ENCODE measurements around the gene RALGAPB. TPM values are rescaled to one million over a fixed set of nuclear protein-coding genes. Genes with fewer than 3 reads are reported as not detected.

Gene RALGAPB
- total and polyA plus RNA-seq, 2 experiments from 2014 or later, result 10.2 to 40.4 TPM

DNA sequence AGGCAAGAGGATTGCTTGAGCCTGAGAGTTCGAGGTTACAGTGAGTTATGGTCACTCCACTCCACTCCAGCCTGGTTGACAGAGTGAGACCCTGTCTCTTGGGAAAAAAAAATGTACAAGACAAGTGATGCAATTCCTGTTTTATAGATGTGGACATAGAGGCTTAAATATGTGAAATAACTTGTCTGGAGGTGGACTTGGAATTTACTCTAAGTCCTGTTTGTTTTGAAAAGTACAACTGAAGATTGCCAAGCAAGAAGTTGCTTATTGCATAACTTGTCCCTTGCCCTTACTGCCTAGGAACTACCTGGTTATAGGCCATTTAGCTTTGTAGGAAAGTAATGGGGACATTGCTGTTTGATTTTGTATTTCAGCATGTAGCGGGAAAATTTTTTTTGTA lies 82.3 kb downstream of the RALGAPB start:
- no peaks in the 10 kb centered on the region for H3F3A ChIP-seq (replicated peaks; ENCODE audit: low read depth)
- H3K36me3 ChIP-seq (ENCODE audit: insufficient read depth), result peaks cover 17% of the 10 kb centered on the region
- H2AFZ ChIP-seq, result no peak overlapping the region
- no peaks in the 10 kb centered on the region for H3K79me2 ChIP-seq (replicated peaks; ENCODE audit: insufficient read depth)
- Mint-ChIP-seq H3K27ac (no peak overlapping the region), H3K27me3 (ENCODE audit: insufficient read depth, low read depth, poor library complexity) (no peaks in the 10 kb centered on the region), H3K9me3 (no peaks in the 10 kb centered on the region), H3K4me1 (0 out of 3 replicates have a peak, but pooled peaks cover 4% of the 10 kb centered on the region), H3K4me3 (no peak overlapping the region), H3K36me3 (ENCODE audit: low read depth) (peaks cover 33% of the 10 kb centered on the region)
- no peak overlapping the region for H3K27ac ChIP-seq (ENCODE audit: low read depth)
- DNase-seq (ENCODE audit: low spot score) (no peak), ATAC-seq (no peak)
- H3K4me3 ChIP-seq, result no peak overlapping the region
- no peaks in the 10 kb centered on the region for H3K9me2 ChIP-seq (ENCODE audit: insufficient read depth)
- TF ChIP-seq CREB1 (CRISPR knock-in tag; IDR thresholded peaks at IDR 0.05; ENCODE audit: low read depth) (no peak), JUNB (IDR thresholded peaks at IDR 0.05; ENCODE audit: unreplicated experiment) (no peak), NANOG (IDR thresholded peaks at IDR 0.05; ENCODE audit: borderline replicate concordance) (no peak), STAT1 (IDR thresholded peaks at IDR 0.05; ENCODE audit: unreplicated experiment) (no peak), ZNF114 (CRISPR knock-in tag; IDR thresholded peaks at IDR 0.05) (no peak), EZH2phosphoT487 (IDR thresholded peaks at IDR 0.05; ENCODE audit: unreplicated experiment) (no peak), EZH2 (IDR thresholded peaks at IDR 0.05; ENCODE audit: low read depth, unreplicated experiment) (no peak), ZNF331 (CRISPR knock-in tag; IDR thresholded peaks at IDR 0.05; ENCODE audit: low read depth) (no peak), POLR2AphosphoS5 (IDR thresholded peaks at IDR 0.05; ENCODE audit: low read depth) (no peak)
- TF ChIP-seq, protein P1, sequence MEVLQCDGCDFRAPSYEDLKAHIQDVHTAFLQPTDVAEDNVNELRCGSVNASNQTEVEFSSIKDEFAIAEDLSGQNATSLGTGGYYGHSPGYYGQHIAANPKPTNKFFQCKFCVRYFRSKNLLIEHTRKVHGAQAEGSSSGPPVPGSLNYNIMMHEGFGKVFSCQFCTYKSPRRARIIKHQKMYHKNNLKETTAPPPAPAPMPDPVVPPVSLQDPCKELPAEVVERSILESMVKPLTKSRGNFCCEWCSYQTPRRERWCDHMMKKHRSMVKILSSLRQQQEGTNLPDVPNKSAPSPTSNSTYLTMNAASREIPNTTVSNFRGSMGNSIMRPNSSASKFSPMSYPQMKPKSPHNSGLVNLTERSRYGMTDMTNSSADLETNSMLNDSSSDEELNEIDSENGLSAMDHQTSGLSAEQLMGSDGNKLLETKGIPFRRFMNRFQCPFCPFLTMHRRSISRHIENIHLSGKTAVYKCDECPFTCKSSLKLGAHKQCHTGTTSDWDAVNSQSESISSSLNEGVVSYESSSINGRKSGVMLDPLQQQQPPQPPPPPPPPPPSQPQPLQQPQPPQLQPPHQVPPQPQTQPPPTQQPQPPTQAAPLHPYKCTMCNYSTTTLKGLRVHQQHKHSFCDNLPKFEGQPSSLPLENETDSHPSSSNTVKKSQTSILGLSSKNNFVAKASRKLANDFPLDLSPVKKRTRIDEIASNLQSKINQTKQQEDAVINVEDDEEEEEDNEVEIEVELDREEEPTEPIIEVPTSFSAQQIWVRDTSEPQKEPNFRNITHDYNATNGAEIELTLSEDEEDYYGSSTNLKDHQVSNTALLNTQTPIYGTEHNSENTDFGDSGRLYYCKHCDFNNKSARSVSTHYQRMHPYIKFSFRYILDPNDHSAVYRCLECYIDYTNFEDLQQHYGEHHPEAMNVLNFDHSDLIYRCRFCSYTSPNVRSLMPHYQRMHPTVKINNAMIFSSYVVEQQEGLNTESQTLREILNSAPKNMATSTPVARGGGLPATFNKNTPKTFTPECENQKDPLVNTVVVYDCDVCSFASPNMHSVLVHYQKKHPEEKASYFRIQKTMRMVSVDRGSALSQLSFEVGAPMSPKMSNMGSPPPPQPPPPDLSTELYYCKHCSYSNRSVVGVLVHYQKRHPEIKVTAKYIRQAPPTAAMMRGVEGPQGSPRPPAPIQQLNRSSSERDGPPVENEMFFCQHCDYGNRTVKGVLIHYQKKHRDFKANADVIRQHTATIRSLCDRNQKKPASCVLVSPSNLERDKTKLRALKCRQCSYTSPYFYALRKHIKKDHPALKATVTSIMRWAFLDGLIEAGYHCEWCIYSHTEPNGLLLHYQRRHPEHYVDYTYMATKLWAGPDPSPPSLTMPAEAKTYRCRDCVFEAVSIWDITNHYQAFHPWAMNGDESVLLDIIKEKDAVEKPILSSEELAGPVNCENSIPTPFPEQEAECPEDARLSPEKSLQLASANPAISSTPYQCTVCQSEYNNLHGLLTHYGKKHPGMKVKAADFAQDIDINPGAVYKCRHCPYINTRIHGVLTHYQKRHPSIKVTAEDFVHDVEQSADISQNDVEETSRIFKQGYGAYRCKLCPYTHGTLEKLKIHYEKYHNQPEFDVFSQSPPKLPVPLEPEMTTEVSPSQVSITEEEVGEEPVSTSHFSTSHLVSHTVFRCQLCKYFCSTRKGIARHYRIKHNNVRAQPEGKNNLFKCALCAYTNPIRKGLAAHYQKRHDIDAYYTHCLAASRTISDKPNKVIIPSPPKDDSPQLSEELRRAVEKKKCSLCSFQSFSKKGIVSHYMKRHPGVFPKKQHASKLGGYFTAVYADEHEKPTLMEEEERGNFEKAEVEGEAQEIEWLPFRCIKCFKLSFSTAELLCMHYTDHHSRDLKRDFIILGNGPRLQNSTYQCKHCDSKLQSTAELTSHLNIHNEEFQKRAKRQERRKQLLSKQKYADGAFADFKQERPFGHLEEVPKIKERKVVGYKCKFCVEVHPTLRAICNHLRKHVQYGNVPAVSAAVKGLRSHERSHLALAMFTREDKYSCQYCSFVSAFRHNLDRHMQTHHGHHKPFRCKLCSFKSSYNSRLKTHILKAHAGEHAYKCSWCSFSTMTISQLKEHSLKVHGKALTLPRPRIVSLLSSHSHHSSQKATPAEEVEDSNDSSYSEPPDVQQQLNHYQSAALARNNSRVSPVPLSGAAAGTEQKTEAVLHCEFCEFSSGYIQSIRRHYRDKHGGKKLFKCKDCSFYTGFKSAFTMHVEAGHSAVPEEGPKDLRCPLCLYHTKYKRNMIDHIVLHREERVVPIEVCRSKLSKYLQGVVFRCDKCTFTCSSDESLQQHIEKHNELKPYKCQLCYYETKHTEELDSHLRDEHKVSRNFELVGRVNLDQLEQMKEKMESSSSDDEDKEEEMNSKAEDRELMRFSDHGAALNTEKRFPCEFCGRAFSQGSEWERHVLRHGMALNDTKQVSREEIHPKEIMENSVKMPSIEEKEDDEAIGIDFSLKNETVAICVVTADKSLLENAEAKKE (CRISPR knock-in tag; IDR thresholded peaks at IDR 0.05), result no peak
- TF ChIP-seq, protein P2, sequence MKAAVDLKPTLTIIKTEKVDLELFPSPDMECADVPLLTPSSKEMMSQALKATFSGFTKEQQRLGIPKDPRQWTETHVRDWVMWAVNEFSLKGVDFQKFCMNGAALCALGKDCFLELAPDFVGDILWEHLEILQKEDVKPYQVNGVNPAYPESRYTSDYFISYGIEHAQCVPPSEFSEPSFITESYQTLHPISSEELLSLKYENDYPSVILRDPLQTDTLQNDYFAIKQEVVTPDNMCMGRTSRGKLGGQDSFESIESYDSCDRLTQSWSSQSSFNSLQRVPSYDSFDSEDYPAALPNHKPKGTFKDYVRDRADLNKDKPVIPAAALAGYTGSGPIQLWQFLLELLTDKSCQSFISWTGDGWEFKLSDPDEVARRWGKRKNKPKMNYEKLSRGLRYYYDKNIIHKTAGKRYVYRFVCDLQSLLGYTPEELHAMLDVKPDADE (IDR thresholded peaks at IDR 0.05), result no peak
- TF ChIP-seq, protein P3, sequence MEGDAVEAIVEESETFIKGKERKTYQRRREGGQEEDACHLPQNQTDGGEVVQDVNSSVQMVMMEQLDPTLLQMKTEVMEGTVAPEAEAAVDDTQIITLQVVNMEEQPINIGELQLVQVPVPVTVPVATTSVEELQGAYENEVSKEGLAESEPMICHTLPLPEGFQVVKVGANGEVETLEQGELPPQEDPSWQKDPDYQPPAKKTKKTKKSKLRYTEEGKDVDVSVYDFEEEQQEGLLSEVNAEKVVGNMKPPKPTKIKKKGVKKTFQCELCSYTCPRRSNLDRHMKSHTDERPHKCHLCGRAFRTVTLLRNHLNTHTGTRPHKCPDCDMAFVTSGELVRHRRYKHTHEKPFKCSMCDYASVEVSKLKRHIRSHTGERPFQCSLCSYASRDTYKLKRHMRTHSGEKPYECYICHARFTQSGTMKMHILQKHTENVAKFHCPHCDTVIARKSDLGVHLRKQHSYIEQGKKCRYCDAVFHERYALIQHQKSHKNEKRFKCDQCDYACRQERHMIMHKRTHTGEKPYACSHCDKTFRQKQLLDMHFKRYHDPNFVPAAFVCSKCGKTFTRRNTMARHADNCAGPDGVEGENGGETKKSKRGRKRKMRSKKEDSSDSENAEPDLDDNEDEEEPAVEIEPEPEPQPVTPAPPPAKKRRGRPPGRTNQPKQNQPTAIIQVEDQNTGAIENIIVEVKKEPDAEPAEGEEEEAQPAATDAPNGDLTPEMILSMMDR (conservative IDR thresholded peaks at IDR 0.05; ENCODE audit: low read depth in 2 of 2), result no peak
- TF ChIP-seq, protein P4, sequence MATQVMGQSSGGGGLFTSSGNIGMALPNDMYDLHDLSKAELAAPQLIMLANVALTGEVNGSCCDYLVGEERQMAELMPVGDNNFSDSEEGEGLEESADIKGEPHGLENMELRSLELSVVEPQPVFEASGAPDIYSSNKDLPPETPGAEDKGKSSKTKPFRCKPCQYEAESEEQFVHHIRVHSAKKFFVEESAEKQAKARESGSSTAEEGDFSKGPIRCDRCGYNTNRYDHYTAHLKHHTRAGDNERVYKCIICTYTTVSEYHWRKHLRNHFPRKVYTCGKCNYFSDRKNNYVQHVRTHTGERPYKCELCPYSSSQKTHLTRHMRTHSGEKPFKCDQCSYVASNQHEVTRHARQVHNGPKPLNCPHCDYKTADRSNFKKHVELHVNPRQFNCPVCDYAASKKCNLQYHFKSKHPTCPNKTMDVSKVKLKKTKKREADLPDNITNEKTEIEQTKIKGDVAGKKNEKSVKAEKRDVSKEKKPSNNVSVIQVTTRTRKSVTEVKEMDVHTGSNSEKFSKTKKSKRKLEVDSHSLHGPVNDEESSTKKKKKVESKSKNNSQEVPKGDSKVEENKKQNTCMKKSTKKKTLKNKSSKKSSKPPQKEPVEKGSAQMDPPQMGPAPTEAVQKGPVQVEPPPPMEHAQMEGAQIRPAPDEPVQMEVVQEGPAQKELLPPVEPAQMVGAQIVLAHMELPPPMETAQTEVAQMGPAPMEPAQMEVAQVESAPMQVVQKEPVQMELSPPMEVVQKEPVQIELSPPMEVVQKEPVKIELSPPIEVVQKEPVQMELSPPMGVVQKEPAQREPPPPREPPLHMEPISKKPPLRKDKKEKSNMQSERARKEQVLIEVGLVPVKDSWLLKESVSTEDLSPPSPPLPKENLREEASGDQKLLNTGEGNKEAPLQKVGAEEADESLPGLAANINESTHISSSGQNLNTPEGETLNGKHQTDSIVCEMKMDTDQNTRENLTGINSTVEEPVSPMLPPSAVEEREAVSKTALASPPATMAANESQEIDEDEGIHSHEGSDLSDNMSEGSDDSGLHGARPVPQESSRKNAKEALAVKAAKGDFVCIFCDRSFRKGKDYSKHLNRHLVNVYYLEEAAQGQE (IDR thresholded peaks at IDR 0.05; ENCODE audit: unreplicated experiment), result no peak
- H3K27me3 ChIP-seq (ENCODE audit: insufficient read depth), result no peaks in the 10 kb centered on the region
- H4K20me1 ChIP-seq (replicated peaks; ENCODE audit: insufficient read depth), result no peaks in the 10 kb centered on the region
- no peaks in the 10 kb centered on the region for H3K4me1 ChIP-seq (ENCODE audit: insufficient read depth)
- no peak overlapping the region for H3K4me2 ChIP-seq

Data from GM23338 (cell line).